Endothelial cell of umbilical vein (primary cell): ENCODE results near the gene CD109. TPM values are rescaled to one million over a fixed set of nuclear protein-coding genes. Genes with fewer than 3 reads are reported as not detected.

Source experiments
- BruUV-seq: library from RNA; stranded (reverse); fragments of 400-500 nt; replicated peaks from 2 replicates; lab custom pipeline; 2021; lab: Mats Ljungman, UMichigan
- CTCF ChIA-PET: fragments of 300-600, 350-600 bp; sonication (Branson Sonifier 250); formaldehyde crosslinking; loops from one replicate; lab custom pipeline; 2021; ENCODE audit warnings: antibody characterized with exemption, inconsistent platforms; lab: Charles Lee
- POLR2A ChIA-PET: fragments of 300-600, 350-600 bp; sonication (Branson Sonifier 250); formaldehyde crosslinking; loops from one replicate; lab custom pipeline; 2021; ENCODE audit warnings: antibody characterized with exemption, inconsistent platforms; lab: Charles Lee
- DNase-seq: peaks from one replicate; pipeline ENCODE4 v3.0.0-alpha.2; 2011; ENCODE audit warnings: low read depth, low spot score
- FAIRE-seq: peaks from 2 replicates; lab custom pipeline; 2011; peaks lifted over from hg19 to GRCh38; lab: Jason Lieb, UNC
- H2AFZ ChIP-seq: 2 replicates; pipeline ENCODE4 v1.6.0; 2012; ENCODE audit warnings: low read depth, low read length, control low read depth, inconsistent platforms
- H3K27ac ChIP-seq: 2 replicates; pipeline ENCODE4 v1.5.1; 2011; ENCODE audit warnings: low read depth, mild to moderate bottlenecking, control low read depth, low read length, moderate library complexity; ENCODE audit not compliant: insufficient read depth
- H3K27me3 ChIP-seq, 2 experiments: 2 replicates each; pipeline versions ENCODE4 v1.6.0 to v1.6.1; 2011; ENCODE audit warnings: low read length in 2 of 2, mixed read lengths in 1 of 2; ENCODE audit not compliant: control insufficient read depth in 2 of 2, insufficient read depth in 2 of 2
- H3K36me3 ChIP-seq, 2 experiments: 2 replicates in 1 of 2; 3 replicates in 1 of 2; pipeline ENCODE4 v1.5.1; 2011; ENCODE audit warnings: low read length in 2 of 2, mild to moderate bottlenecking in 1 of 2, moderate library complexity in 1 of 2; ENCODE audit not compliant: control insufficient read depth in 2 of 2, insufficient read depth in 2 of 2; ENCODE audit errors: extremely low read depth in 1 of 2
- H3K4me1 ChIP-seq: 3 replicates; pipeline ENCODE4 v1.5.1; 2011; ENCODE audit warnings: mild to moderate bottlenecking, low read length; ENCODE audit not compliant: control insufficient read depth, insufficient read depth; ENCODE audit errors: extremely low read depth
- H3K4me2 ChIP-seq: 2 replicates; pipeline ENCODE4 v1.6.1; 2011; ENCODE audit warnings: low read length, control low read depth, mixed read lengths; ENCODE audit not compliant: insufficient read depth
- H3K4me3 ChIP-seq, 3 experiments: fragments of 200-600 bp in 1 of 3; sonication (generic), shearing (Covaris generic) in 1 of 3; replicated peaks in 1 of 3; 2 replicates each; pipeline ENCODE4 v1.5.1; 2011 to 2016; ENCODE audit warnings: control low read depth in 3 of 3, low read length in 3 of 3, mild to moderate bottlenecking in 2 of 3, inconsistent platforms in 1 of 3, low read depth in 1 of 3, moderate library complexity in 1 of 3; ENCODE audit not compliant: insufficient read depth in 1 of 3
- H3K79me2 ChIP-seq: 2 replicates; pipeline ENCODE4 v1.6.0; 2012; ENCODE audit warnings: low read length, inconsistent platforms; ENCODE audit not compliant: control insufficient read depth, insufficient read depth
- H3K9ac ChIP-seq: replicated peaks from 2 replicates; pipeline ENCODE3; 2011; ENCODE audit warnings: low read length, control low read depth; ENCODE audit not compliant: insufficient read depth; ENCODE audit errors: extremely low read depth
- H3K9me1 ChIP-seq: replicated peaks from 3 replicates; pipeline ENCODE4 v1.6.0; 2011; ENCODE audit warnings: mild to moderate bottlenecking, low read length; ENCODE audit not compliant: control insufficient read depth, insufficient read depth; ENCODE audit errors: extremely low read depth
- H3K9me3 ChIP-seq: replicated peaks from 2 replicates; pipeline ENCODE4 v1.5.1; 2012; ENCODE audit warnings: low read length, inconsistent platforms; ENCODE audit not compliant: control insufficient read depth, insufficient read depth
- H4K20me1 ChIP-seq: replicated peaks from 2 replicates; pipeline ENCODE3; 2011; ENCODE audit warnings: mild to moderate bottlenecking, low read length; ENCODE audit not compliant: control insufficient read depth, insufficient read depth; ENCODE audit errors: extremely low read depth
- EZH2 ChIP-seq: IDR thresholded peaks from 2 replicates; pipeline ENCODE4 v1.6.1; 2012; ENCODE audit warnings: borderline replicate concordance, low read depth, mild to moderate bottlenecking, moderate library complexity, low read length, inconsistent platforms; ENCODE audit not compliant: severe bottlenecking
- FOS ChIP-seq: IDR thresholded peaks from 2 replicates; pipeline ENCODE4 v1.6.1; 2011; ENCODE audit warnings: mild to moderate bottlenecking, low read length, moderate library complexity, borderline replicate concordance; ENCODE audit not compliant: insufficient read depth
- GATA2 ChIP-seq: IDR thresholded peaks from 2 replicates; pipeline ENCODE4 v1.7.0; 2011; ENCODE audit warnings: low read depth, mild to moderate bottlenecking, moderate library complexity, mixed read lengths, low read length; ENCODE audit not compliant: insufficient read length, insufficient read depth
- JUN ChIP-seq: IDR thresholded peaks from 2 replicates; pipeline ENCODE4 v1.6.1; 2011; ENCODE audit warnings: borderline replicate concordance, low read depth; ENCODE audit not compliant: insufficient read length, insufficient read depth
- MAX ChIP-seq: IDR thresholded peaks from 2 replicates; pipeline ENCODE4 v1.6.1; 2011; ENCODE audit not compliant: insufficient read depth, insufficient read length
- MYC ChIP-seq: IDR thresholded peaks from one replicate; pipeline ENCODE4 v1.6.1; 2011; ENCODE audit warnings: mild to moderate bottlenecking, low read depth, low read length
- POLR2A ChIP-seq: IDR thresholded peaks from 2 replicates; pipeline ENCODE4 v1.6.1; 2012; ENCODE audit warnings: low read depth, mild to moderate bottlenecking, control low read depth, low read length
- POLR2AphosphoS5 ChIP-seq: IDR thresholded peaks from 2 replicates; pipeline ENCODE4 v1.6.1; 2012; ENCODE audit warnings: low read depth, mild to moderate bottlenecking, control low read depth, low read length, moderate library complexity; ENCODE audit not compliant: insufficient read depth
- dilution Hi-C: fragments of 300-500 bp; cut with MboI; formaldehyde crosslinking; loops from one replicate; pipeline ENCODE4 v1.15.0; 2019; ENCODE audit warnings: low sequenced_read_pairs; ENCODE audit not compliant: extremely low pct_ligation_motif_present
- intact Hi-C: fragments of 100-400 bp; cut with micrococcal nuclease; formaldehyde crosslinking; loops from one replicate; pipeline ENCODE4 v1.10.0; 2022
- polyA plus RNA-seq, 4 experiments: library from polyadenylated mRNA; depleted of rRNA in 3 of 4; stranded (reverse) in 3 of 4; unstranded in 1 of 4; fragments of >200 nt; gene quantifications; 2 replicates each; pipeline versions ENCODE4 v1.2.1 to v1.2.3, GENCODE V29; 2011 to 2012; ENCODE audit warnings: missing spikeins in 1 of 4
- total RNA-seq: library from RNA; stranded (reverse); gene quantifications from 2 replicates; pipeline ENCODE4 v1.2.3, GENCODE V29; 2021
- TF ChIP-seq, protein P1 (sequence below), 2 donors: IDR thresholded peaks; 1 replicate in 1 of 2; 2 replicates in 1 of 2; pipeline ENCODE4 v1.5.1; 2011; ENCODE audit warnings: low read length in 2 of 2, mild to moderate bottlenecking in 2 of 2, moderate library complexity in 2 of 2, control low read depth in 1 of 2, inconsistent platforms in 1 of 2, low read depth in 1 of 2; ENCODE audit not compliant: insufficient read depth in 1 of 2; ENCODE audit errors: extremely low read depth in 1 of 2

Gene CD109
- total and polyA plus RNA-seq, 2 donors (not counting 3 experiments of a cell fraction or from before 2014, with no cell fraction given): 33.9 to 107 TPM

- FAIRE-seq: no peak
- no peaks in the 10 kb centered on the region for H3K9me1 ChIP-seq
- H3K9ac ChIP-seq: no peak overlapping the region
- BruUV-seq: no TSS peak
- intact Hi-C loops (no loop called here), dilution Hi-C loops (no loop called here)
- TF ChIP-seq, protein P1, sequence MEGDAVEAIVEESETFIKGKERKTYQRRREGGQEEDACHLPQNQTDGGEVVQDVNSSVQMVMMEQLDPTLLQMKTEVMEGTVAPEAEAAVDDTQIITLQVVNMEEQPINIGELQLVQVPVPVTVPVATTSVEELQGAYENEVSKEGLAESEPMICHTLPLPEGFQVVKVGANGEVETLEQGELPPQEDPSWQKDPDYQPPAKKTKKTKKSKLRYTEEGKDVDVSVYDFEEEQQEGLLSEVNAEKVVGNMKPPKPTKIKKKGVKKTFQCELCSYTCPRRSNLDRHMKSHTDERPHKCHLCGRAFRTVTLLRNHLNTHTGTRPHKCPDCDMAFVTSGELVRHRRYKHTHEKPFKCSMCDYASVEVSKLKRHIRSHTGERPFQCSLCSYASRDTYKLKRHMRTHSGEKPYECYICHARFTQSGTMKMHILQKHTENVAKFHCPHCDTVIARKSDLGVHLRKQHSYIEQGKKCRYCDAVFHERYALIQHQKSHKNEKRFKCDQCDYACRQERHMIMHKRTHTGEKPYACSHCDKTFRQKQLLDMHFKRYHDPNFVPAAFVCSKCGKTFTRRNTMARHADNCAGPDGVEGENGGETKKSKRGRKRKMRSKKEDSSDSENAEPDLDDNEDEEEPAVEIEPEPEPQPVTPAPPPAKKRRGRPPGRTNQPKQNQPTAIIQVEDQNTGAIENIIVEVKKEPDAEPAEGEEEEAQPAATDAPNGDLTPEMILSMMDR (IDR thresholded peaks at IDR 0.05; ENCODE audit: extremely low read depth in 1 of 2, insufficient read depth in 1 of 2, low read depth in 1 of 2, low read length in 2 of 2): no peak
- TF ChIP-seq GATA2 (no peak), POLR2A (no peak), FOS (no peak), MYC (no peak), EZH2 (no peak), JUN (no peak), POLR2AphosphoS5 (no peak), MAX (no peak)
- DNase-seq: no peak
- H2AFZ ChIP-seq: no peak overlapping the region
- H3K4me2 ChIP-seq: no peak overlapping the region
- H3K27me3 ChIP-seq: no peaks in the 10 kb centered on the region
- no peaks in the 10 kb centered on the region for H3K79me2 ChIP-seq
- no peak overlapping the region for H3K4me3 ChIP-seq
- no peaks in the 10 kb centered on the region for H4K20me1 ChIP-seq
- no peaks in the 10 kb centered on the region for H3K9me3 ChIP-seq
- POLR2A ChIA-PET: interaction anchor here (1.2 kb wide), 1 partner anchor 10 kb away, joined by 3 read pairs; no protein-coding TSS in a partner anchor
- H3K27ac ChIP-seq: no peak overlapping the region
- CTCF ChIA-PET: interaction anchor here (2.0 to 3.2 kb wide), 3 partner anchors 11 to 68 kb away, joined by 7 to 10 read pairs (median 9); no protein-coding TSS in a partner anchor
- no peaks in the 10 kb centered on the region for H3K36me3 ChIP-seq
- H3K4me1 ChIP-seq: peaks cover 20% of the 10 kb centered on the region
These were observed 31.3 kb upstream of the CD109 start for GRCh38 chr6:73664701-73665100.
